NCI-H2081 (cell line): Measurements from ENCODE around the gene ZSCAN5B.

Source experiments
- DNase-seq, 2 experiments: peaks; one replicate each; lab custom pipeline; 2025; lab: John Stamatoyannopoulos, UW

ZSCAN5B gene

DNA sequence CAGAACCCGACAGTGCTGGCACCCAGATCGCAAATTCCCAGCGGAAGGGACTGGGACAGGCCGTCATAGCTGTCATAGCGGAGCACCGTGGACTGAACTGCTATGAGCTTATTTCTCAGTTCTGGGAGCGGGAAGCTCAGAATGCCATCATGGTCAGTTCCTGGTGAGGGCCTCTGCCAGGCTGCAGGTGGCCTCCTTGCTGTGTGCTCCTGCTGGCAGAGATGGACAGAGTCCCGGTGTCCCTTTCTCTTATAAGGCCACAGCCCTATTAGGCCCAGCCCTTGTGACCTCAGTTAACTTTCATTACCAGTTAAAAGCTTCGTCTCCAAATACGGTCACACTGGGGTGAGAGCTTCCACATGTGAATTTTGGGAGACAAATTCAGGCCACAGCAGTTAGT is 51.9 kb downstream of the ZSCAN5B start:
- DNase-seq = no peak

DNA sequence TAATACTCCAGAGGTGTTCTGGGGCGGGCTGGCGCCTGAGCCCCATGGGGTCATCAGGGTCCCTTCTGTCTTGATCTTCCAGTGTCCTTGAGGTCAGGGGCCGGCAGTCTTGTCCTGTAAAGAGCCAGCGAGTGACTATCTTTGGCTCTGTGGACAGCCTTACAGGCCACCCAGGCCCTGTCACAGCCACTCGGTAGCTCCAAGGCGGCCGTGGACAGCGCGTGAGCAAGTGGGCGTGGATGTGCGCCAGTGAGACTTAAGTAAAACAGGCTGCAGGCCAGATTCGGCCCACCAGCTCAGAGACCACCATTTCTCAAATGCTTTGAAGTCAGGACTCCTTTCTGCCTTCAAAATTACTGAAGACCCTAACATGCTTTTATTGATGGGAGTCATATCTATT is 52.8 kb downstream of the ZSCAN5B start:
- DNase-seq = no peak

DNA sequence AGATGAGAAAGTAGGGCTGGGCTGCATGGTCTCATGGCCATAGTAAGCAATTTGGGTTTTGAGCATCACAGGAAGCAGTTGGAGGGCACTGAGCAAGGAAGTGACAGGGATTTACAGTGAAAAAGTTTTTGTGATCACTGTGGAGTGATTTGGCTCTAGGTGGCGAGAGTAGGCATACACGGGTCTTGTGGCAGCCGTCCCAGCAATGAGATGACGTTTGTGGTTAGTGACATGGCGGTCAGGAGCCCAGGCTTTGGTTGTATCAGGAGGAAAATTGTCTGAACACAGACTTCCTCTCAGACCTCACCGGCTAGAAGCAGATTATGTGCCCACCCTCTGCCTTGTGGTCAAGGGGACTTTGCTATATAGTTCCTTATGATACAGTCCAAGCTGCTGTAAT is 53.2 kb downstream of the ZSCAN5B start:
- no peak for DNase-seq

DNA sequence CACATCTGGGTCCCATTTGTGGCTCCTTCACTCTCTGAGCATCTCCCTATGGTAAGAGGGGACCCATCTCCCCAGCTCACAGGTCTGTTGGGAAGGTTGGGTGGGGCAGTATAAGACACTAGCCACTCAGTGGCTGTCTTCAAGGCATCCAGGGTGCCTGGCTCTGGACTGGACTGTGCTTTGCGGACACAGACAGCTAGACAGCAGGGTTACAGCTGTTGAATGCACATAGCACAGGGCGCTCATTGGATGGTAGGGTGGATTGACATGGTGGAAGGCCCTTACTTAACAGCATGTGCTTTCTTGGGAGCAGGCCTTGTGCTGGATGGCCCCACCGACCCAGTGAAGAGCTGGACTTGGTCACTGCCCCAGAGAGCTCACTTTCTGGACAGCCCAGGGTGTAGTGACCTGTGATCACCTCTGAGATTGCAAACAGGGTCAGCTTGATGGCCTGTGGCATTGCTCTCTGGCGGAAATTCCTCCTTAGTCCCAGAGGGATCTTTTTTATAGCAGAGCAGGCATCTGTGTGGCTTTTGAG is 54.6 kb downstream of the ZSCAN5B start:
- DNase-seq = no peak

GRCh38 chr19:56142087-56142787 is 55.3 kb downstream of the ZSCAN5B start:
- DNase-seq = peak in 1 of 2 experiments; percentile 24

GRCh38 chr19:56141417-56141993 is 56.1 kb downstream of the ZSCAN5B start:
- DNase-seq = no peak

DNA sequence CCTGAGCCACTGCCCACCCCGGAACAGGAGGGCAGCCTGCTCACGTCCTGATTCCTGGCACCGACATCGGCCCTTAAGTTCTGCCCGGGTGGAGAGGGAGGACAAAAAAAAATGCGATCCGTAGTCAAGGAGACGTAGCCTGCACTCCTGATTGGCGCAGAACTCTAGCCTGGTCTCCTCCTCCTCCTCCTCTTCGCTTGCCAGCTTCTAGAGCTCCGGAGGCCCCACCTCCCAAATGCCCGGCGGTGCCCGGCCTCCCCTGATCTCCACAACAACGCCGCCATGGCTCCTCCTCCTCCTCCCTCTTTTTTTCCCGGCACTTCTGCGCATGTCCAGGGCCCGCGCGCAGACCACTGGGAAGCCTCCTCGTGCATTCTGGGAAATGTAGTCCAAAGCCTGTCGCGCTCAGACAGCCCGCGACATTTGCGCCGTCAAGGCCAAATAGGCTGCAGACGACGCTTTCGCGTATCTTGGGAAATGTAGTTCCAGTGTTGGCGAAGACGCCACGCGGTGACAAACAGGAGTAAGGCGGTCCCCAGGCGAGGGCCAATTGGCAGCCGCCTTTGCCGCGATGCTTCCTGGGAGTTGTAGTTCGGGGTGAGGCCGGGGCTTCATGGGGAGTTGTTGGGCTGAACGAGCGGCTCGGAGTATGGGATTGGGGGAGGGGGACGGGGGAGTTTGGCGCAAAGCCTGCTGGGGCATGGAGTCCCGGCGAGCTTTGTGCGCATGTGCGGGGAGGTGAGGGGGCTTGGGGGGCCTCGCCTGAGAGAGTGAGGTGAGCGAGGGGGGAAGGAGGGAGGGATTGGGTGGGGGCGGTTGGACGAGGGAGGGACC is 56.8 kb downstream of the ZSCAN5B start, which contains the start of gene ZNF444:
Gene ZNF444, plus strand, starts transcription at position 705 of the 834 bp plus-strand sequence. CDS start 5,625 bp downstream, outside the sequence.
- DNase-seq = peak; percentile 98 to 99

DNA sequence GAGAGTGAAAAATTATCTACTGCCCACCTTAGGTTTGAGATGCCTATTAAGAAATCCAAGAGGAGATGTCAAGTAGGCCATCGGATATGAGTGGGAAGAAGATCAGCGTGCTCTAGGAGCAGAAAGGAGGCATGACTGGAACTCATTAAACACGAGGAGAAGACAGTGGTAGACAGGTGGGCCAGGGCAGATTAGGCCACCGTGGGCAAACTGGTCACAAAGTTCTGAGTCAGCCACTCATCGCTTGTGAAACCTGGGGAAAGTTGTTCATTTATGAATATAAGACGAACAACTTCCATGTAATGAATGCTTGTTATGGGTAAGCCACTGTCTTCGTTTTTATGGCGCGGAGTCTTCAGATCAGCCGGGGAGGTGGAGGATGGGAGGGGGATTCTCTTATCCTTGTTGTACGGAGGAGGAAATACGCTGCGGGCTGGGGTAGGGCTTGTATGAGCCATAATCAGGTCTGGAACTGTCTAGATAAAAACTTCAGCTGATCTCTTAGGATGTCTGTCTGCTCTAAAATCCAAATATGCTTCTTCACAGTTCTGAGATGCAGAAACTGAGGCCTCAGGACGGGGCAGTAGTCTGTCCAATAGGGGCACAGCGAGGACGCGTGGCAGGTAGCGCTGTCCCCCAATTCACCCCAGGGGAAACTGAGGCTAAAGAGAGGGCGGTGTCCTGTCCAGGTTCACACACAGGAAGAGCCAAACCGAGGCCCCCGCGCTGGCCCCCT is 57.6 kb downstream of the ZSCAN5B start:
- no peak for DNase-seq
